ENCODE measurements around the gene RBBP5. TPM values are rescaled to one million over a fixed set of nuclear protein-coding genes. Genes with fewer than 3 reads are reported as not detected.
A peak's percentile ranks its signal among the peaks of the same experiment; 100 is the strongest.

RBBP5 gene
- total RNA-seq, 1 donor from 2014 or later: 18.7 TPM

- Histone ChIP-seq H3K79me2 (ENCODE audit: insufficient read depth, low read length) (no peaks in the 10 kb centered on the region), H3K4me2 (ENCODE audit: low read length) (no peak overlapping the region), H3K9ac (ENCODE audit: low read length) (no peak overlapping the region), H3K36me3 (ENCODE audit: insufficient read depth, low read length) (no peaks in the 10 kb centered on the region), H3K27me3 (ENCODE audit: insufficient read depth, low read length) (no peaks in the 10 kb centered on the region), H3K27ac (ENCODE audit: low read depth, low read length) (no peak overlapping the region), H3K9me3 (ENCODE audit: insufficient read depth, low read depth, low read length) (no peaks in the 10 kb centered on the region), H3K4me1 (ENCODE audit: insufficient read depth, low read length) (no peaks in the 10 kb centered on the region), H2AFZ (ENCODE audit: low read depth, low read length) (no peak overlapping the region), H4K20me1 (ENCODE audit: insufficient read depth, low read length) (no peaks in the 10 kb centered on the region), H3K4me3 (ENCODE audit: insufficient read depth, low read depth, low read length) (no peak overlapping the region)
- FAIRE-seq (no peak), DNase-seq (ENCODE audit: low read depth) (no peak)
- Mint-ChIP-seq H3K27me3 (ENCODE audit: low read depth, unreplicated experiment) (peaks cover 40% of the 10 kb centered on the region), H3K4me1 (ENCODE audit: low read depth, unreplicated experiment) (no peaks in the 10 kb centered on the region), H3K36me3 (ENCODE audit: low read depth, unreplicated experiment) (no peaks in the 10 kb centered on the region), H3K9me3 (ENCODE audit: unreplicated experiment) (no peaks in the 10 kb centered on the region), H3K4me3 (ENCODE audit: unreplicated experiment) (no peak overlapping the region), H3K27ac (ENCODE audit: unreplicated experiment) (no peak overlapping the region)
- TF ChIP-seq EZH2 (IDR thresholded peaks at IDR 0.05; ENCODE audit: insufficient read depth, low read length) (no peak), CTCF (IDR thresholded peaks at IDR 0.05; ENCODE audit: insufficient read depth, low read depth, low read length) (no peak)
Measured at GRCh38 chr1:205068001-205068400, 53.8 kb downstream of the RBBP5 start.

GRCh38 chr1:205067031-205067430, 54.7 kb downstream of the RBBP5 start:
- no peak for TF ChIP-seq EZH2 (IDR thresholded peaks at IDR 0.05; ENCODE audit: insufficient read depth, low read length)
- no peak for TF ChIP-seq CTCF (IDR thresholded peaks at IDR 0.05; ENCODE audit: insufficient read depth, low read depth, low read length)
- H3K27ac Mint-ChIP-seq (ENCODE audit: unreplicated experiment): no peak overlapping the region
- Histone ChIP-seq H3K27ac (ENCODE audit: low read depth, low read length) (no peak overlapping the region), H3K4me1 (ENCODE audit: insufficient read depth, low read length) (no peaks in the 10 kb centered on the region), H3K4me2 (ENCODE audit: low read length) (no peak overlapping the region), H3K36me3 (ENCODE audit: insufficient read depth, low read length) (no peaks in the 10 kb centered on the region), H3K9me3 (ENCODE audit: insufficient read depth, low read depth, low read length) (no peaks in the 10 kb centered on the region), H3K9ac (ENCODE audit: low read length) (no peak overlapping the region), H3K27me3 (ENCODE audit: insufficient read depth, low read length) (no peaks in the 10 kb centered on the region), H4K20me1 (ENCODE audit: insufficient read depth, low read length) (no peaks in the 10 kb centered on the region), H2AFZ (ENCODE audit: low read depth, low read length) (no peak overlapping the region), H3K4me3 (ENCODE audit: insufficient read depth, low read depth, low read length) (no peak overlapping the region), H3K79me2 (ENCODE audit: insufficient read depth, low read length) (no peaks in the 10 kb centered on the region)
- no peaks in the 10 kb centered on the region for H3K36me3 Mint-ChIP-seq (ENCODE audit: low read depth, unreplicated experiment)
- no peak overlapping the region for H3K4me3 Mint-ChIP-seq (ENCODE audit: unreplicated experiment)
- no peak for DNase-seq (ENCODE audit: low read depth)
- FAIRE-seq: no peak
- no peaks in the 10 kb centered on the region for H3K9me3 Mint-ChIP-seq (ENCODE audit: unreplicated experiment)
- H3K4me1 Mint-ChIP-seq (ENCODE audit: low read depth, unreplicated experiment): no peaks in the 10 kb centered on the region
- peaks cover 48% of the 10 kb centered on the region for H3K27me3 Mint-ChIP-seq (ENCODE audit: low read depth, unreplicated experiment)

- no peaks in the 10 kb centered on the region for H3K4me1 Mint-ChIP-seq (ENCODE audit: low read depth, unreplicated experiment)
- Histone ChIP-seq H3K27me3 (ENCODE audit: insufficient read depth, low read length) (no peaks in the 10 kb centered on the region), H3K9me3 (ENCODE audit: insufficient read depth, low read depth, low read length) (no peaks in the 10 kb centered on the region), H3K4me1 (ENCODE audit: insufficient read depth, low read length) (no peaks in the 10 kb centered on the region), H3K36me3 (ENCODE audit: insufficient read depth, low read length) (no peaks in the 10 kb centered on the region), H3K9ac (ENCODE audit: low read length) (no peak overlapping the region), H2AFZ (ENCODE audit: low read depth, low read length) (no peak overlapping the region), H3K4me2 (ENCODE audit: low read length) (no peak overlapping the region), H4K20me1 (ENCODE audit: insufficient read depth, low read length) (no peaks in the 10 kb centered on the region), H3K79me2 (ENCODE audit: insufficient read depth, low read length) (no peaks in the 10 kb centered on the region), H3K27ac (ENCODE audit: low read depth, low read length) (no peak overlapping the region), H3K4me3 (ENCODE audit: insufficient read depth, low read depth, low read length) (no peak overlapping the region)
- no peak for DNase-seq (ENCODE audit: low read depth)
- H3K36me3 Mint-ChIP-seq (ENCODE audit: low read depth, unreplicated experiment): no peaks in the 10 kb centered on the region
- no peak overlapping the region for H3K27ac Mint-ChIP-seq (ENCODE audit: unreplicated experiment)
- no peaks in the 10 kb centered on the region for H3K9me3 Mint-ChIP-seq (ENCODE audit: unreplicated experiment)
- no peak for FAIRE-seq
- TF ChIP-seq EZH2 (IDR thresholded peaks at IDR 0.05; ENCODE audit: insufficient read depth, low read length): no peak
- peak; percentile 6 for TF ChIP-seq CTCF (IDR thresholded peaks at IDR 0.05; ENCODE audit: insufficient read depth, low read depth, low read length)
- H3K4me3 Mint-ChIP-seq (ENCODE audit: unreplicated experiment): no peak overlapping the region
- H3K27me3 Mint-ChIP-seq (ENCODE audit: low read depth, unreplicated experiment): peaks cover 50% of the 10 kb centered on the region
Measured at GRCh38 chr1:205066141-205066818, 55.5 kb downstream of the RBBP5 start.

Data from astrocyte (in vitro differentiated cells and primary cell).